22Rv1 (cell line): ENCODE measurements around the gene KCND2.

Experiments used
- ZFX ChIP-seq: fragments of 450-650 bp; IDR thresholded peaks from 2 replicates; pipeline ENCODE4 v1.6.1; 2017; ENCODE audit warnings: antibody characterized with exemption, borderline replicate concordance
- TF ChIP-seq, protein P1 (sequence below): fragments of 450-650 bp; IDR thresholded peaks from 2 replicates; pipeline ENCODE4 v1.5.1; 2017; ENCODE audit warnings: mild to moderate bottlenecking

DNA sequence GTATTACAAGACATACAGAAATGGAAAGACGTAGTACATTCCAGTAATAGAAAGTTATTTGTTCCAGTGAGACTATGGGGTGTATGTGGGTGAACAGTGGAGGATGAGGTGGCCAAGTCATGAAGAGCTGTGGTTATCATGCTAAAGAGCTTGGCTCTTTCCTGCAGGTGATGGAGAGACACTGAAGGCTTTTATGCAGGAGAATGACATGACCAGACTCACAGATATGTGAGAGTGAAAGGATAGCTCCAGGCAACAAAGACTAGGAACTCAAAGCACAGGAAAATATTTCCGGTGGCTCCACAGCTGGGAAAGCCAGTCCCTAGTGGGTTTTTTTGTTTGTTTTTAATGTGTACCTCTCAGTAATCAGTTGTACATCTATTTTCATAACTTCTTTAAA is 451.5 kb downstream of the KCND2 start:
- TF ChIP-seq, protein P1, sequence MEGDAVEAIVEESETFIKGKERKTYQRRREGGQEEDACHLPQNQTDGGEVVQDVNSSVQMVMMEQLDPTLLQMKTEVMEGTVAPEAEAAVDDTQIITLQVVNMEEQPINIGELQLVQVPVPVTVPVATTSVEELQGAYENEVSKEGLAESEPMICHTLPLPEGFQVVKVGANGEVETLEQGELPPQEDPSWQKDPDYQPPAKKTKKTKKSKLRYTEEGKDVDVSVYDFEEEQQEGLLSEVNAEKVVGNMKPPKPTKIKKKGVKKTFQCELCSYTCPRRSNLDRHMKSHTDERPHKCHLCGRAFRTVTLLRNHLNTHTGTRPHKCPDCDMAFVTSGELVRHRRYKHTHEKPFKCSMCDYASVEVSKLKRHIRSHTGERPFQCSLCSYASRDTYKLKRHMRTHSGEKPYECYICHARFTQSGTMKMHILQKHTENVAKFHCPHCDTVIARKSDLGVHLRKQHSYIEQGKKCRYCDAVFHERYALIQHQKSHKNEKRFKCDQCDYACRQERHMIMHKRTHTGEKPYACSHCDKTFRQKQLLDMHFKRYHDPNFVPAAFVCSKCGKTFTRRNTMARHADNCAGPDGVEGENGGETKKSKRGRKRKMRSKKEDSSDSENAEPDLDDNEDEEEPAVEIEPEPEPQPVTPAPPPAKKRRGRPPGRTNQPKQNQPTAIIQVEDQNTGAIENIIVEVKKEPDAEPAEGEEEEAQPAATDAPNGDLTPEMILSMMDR, result no peak
- TF ChIP-seq ZFX, result no peak
